Skeletal muscle cell (primary cell): ENCODE data around the gene ZNF575.

ENCODE experiments used
- DNase-seq: peaks from one replicate; pipeline ENCODE4 v3.0.0-alpha.2; 2010; ENCODE audit warnings: low read depth
- H3K4me3 ChIP-seq: 2 replicates; pipeline ENCODE4 v1.5.1; 2011; ENCODE audit warnings: low read depth, mild to moderate bottlenecking, control low read depth, low read length, moderate library complexity

ZNF575 gene

DNA sequence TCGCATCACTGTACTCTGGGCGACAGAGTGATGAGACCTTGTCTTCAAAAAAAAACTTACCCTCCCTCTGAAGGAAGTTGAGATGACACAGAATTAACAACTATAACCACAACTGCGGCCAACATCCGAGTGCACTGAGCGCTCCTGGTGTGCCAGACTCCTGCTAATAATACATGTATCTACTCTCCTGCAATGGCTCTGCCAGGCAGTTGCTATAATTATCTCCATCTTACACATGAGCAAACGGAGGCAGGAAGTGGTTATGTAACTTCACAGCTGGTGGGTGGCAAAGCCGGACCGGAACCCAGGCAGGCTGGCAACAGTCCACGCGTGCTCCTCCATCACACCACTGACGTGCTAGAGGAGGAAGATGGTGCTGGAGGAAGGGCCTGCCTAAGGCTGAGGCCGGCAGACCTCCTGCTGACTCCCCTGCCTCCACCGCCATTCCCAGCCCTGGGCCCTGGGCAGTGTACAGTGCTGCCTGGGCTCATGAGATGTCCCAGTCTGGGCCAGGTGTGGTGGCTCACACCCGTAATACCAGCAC is 29.8 kb downstream of the ZNF575 start:
- peak; percentile 28 for DNase-seq
- H3K4me3 ChIP-seq = no peak overlapping the region

DNA sequence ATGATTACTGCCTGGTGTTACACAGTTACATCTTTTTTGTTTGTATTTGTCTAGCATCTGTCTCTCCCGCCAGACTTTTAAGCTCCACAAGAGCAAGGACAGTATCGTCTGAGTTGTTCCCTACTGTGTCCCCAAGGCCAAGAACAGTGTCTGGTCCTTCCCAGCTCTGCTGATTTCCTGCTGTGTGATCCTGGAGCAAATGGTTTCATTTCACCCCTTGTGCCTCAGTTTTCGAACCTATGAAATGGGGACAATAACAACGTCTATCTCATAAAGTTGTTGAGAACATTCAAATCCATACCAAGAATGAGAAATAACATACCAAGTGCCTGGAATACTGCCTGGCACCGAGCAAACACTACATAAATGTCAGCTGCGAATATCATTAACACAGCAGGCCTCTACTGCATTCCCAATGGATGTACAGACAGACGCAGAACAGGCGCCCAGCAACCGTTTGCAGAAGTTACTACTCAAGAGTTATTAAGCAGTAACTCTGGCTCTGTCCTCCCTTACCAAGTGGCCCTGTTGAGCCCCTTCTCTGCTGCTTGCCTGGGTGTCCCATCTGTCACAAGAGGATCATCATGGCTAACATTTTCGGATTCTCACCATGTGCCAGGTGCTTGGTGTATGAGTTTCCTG is 30.9 kb downstream of the ZNF575 start:
- no peak overlapping the region for H3K4me3 ChIP-seq
- no peak for DNase-seq

DNA sequence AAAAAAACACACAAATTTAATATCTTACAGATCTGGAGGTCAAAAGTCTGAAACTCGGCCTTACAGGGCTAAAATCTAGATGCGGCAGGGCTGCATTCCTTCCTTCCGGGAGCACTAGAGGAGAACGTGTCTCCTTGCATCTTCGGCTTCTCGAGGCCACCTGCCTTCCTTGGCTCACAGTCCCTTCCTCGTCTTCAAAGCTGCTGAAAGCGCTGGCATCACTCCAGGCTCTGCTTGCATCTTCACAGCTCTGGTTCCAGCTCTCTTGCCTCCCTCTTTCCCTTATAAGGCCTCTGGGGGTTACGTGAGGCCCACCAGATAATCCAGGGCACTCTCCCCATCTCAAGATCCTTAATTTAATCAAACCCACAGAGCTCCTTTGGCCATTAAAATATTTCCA is 31.8 kb downstream of the ZNF575 start:
- DNase-seq = no peak
- no peak overlapping the region for H3K4me3 ChIP-seq

DNA sequence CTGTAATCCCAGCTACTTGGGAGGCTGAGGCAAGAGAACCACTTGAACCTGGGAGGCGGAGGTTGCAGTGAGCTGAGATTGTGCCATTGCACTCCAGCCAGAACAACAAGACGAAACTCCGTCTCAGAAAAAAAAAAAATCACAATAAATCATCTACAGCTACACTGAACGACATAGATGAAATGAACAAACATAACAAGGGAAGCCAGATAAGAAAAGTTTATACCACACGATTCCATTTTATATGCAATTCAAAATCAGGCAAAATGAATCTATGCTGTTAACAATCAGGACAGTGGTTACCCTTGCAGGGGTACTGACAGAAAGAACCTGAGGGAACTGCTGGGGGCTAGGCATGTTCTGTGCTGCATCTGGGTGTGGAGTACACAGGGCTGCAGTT is 36.7 kb downstream of the ZNF575 start:
- H3K4me3 ChIP-seq = no peak overlapping the region
- no peak for DNase-seq

DNA sequence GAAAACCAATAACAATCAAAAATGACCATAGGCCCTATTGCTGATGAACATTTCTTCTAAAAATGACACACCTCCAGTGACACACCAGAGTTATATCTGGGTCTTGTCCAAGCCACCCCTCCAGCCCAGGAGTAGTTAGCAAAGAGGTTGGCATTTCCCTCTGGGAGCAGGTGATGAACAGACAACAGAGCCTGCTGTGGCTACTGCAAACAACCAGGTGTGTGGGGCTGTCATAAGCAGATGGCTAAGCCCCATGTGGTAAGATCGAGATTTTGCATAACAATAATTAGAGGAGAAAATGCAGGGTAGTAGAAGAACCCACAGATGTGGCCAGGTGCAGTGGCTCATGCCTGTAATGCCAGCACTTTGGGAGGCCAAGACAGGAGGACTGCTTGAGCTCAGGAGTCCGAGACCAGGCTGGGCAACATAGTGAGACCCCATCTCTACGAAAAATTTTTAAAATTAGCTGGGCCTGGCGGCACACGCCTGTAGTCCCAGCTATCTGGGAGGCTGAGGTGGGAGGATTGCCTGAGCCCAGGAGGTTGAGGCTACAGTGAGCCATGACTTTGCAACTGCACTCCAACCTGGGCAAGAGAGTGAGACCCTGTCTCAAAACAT is 37.3 kb downstream of the ZNF575 start:
- no peak for DNase-seq
- no peak overlapping the region for H3K4me3 ChIP-seq

DNA sequence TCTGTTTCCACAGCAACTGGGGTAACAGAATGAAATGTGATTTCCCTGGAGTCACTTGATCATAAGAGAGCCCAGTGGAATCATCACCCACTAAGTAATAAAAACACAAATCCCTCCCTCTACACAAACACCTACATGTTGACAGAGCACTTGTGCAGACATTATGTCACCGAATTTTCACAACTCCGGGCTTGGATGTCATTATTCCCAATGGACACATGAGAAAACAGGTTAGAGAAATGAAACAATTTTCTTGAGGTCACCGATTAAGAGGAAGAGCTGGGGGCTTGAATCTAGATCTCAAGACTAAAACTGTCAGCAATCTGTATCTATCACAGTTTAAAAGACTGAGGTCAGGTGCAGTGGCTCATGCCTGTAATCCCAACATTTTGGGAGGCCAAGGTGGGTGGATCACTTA is 39.2 kb downstream of the ZNF575 start:
- no peak for DNase-seq
- H3K4me3 ChIP-seq = no peak overlapping the region

- peak overlapping the region; percentile 98 for H3K4me3 ChIP-seq
- no peak for DNase-seq
Measured at GRCh38 chr19:43574424-43575155, 41.6 kb downstream of the ZNF575 start.

DNA sequence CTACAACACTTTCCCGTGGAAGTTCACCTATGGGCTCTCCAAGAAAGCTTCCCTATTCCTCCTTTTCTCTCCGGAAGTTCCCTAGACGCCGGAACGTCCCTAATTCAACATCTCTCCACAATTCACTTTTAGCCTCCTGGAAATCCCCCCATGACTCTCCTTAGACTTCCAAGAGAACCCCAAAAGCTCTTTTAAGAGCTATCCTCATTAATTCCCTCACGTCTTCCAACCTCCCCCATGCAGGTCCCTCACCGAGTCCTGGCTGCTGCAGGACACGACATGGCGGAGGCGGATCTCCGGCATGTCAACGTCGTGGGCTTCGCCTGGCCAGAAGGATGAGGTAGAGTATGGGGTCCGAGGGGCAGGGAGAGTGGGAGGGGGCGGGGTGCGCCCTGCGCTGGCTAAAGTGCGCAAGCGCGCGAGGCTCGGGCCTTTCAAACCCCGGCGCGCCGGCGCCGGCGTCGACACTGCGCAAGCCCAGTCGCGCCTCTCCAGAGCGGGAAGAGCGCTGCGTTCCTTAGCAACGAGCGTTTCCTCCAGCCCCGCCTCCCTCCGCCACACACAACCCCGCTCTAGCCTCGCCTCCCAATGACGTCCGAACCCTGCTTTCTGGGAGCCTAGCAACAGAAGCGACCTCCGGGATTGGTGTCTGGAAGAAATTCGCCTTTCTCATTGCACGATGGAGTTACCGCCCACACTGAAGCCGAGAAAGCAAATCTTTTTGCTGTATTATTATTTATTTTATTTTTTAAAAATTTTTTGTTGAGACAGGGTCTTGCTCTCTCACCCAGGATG is 42.4 kb downstream of the ZNF575 start, which contains the start of the genes PINLYP and XRCC1:
PINLYP (plus strand) TSS at position 646 of the 795 bp plus-strand sequence. CDS start 1,391 bp downstream, outside the sequence.
XRCC1 (minus strand) TSS at position 372 of the 795 bp plus-strand sequence; CDS start at position 303, 69 bp downstream.
- peak; percentile 95 for DNase-seq
- H3K4me3 ChIP-seq = peak within 1 kb of the TSS; percentile 98

DNA sequence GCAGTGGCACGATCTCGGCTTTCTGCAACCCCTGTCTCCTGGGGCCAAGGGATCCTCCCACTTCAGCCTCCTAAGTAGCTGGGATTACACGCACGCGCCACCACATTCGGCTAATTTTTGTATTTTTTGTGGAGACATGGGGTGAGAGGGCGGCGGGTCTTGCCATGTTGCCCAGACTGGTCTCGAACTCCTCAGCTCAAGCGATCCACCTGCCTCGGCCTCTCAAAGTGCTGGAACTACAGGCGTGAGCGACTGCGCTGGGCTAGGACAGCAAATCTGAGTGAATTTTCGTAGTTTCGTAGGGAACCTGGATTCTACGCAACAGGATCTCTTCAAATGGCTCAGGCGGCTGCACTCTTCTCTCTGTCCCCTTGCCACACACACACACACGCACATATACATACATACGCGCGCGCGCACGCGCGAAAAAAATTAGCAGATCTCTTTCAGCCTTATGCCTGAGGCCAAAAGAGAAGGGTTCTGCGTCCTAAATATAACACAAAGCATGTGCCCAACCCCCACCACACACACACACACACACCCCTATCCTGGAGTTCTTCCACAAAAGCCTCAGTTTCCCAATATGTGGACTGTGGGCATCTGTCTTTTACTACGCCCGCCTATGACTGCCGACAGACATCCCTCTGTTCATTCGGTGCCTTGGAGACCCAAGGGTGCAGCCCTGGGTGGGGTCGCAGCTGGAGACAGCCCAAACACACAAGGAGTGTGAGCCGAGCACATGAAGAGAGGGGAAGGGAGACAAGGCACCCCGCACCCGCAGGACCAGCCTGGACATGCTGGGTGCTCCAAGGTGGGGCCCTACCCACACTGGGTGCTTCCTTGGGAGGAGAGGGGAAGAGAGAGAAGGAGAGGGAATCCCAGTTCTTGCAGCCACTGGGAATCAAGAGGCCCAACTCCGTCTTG is 43.2 kb downstream of the ZNF575 start:
- peak overlapping the region; percentile 98 for H3K4me3 ChIP-seq
- no peak for DNase-seq

- no peak for DNase-seq
- H3K4me3 ChIP-seq = no peak overlapping the region
Measured at GRCh38 chr19:43578787-43579186, 45.8 kb downstream of the ZNF575 start.

GRCh38 chr19:43581467-43581866 is 48.5 kb downstream of the ZNF575 start:
- DNase-seq = no peak
- no peak overlapping the region for H3K4me3 ChIP-seq

DNA sequence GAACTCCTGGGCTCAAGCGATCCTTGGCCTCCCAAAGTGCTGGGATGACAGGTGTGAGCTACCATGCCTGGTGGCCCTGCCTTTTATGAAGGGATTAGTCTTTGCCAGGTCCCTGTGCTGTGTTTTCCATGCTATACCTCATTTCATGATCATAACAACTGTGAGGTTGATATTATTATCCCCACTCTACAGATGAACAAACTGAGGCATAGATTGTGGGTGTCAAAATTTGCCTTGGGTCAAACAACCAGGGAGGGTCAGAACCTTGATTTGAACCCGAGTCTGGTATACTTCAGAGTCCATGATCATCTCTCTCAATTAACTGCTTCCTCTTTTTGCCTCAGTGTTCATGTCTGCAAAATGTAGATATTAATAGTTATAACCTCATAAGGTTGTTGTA is 49.5 kb downstream of the ZNF575 start:
- DNase-seq = no peak
- no peak overlapping the region for H3K4me3 ChIP-seq

GRCh38 chr19:43584484-43584883 is 51.5 kb downstream of the ZNF575 start:
- H3K4me3 ChIP-seq = no peak overlapping the region
- no peak for DNase-seq
